Neutrophil (primary cell): ENCODE measurements around the gene SF1.

ENCODE experiments used
- H3K27ac ChIP-seq: fragments of 200-600 bp; sonication (generic); 2 replicates; pipeline ENCODE4 v1.5.1; 2016; ENCODE audit warnings: mild to moderate bottlenecking, moderate library complexity
- H3K27me3 ChIP-seq: fragments of 200-600 bp; sonication (generic); 2 replicates; pipeline ENCODE4 v1.6.0; 2016; ENCODE audit warnings: mild to moderate bottlenecking
- H3K36me3 ChIP-seq: fragments of 200-600 bp; sonication (generic); 2 replicates; pipeline ENCODE4 v1.5.1; 2017
- H3K4me1 ChIP-seq, 2 experiments: fragments of 200-600 bp in 1 of 2; sonication (generic) in 1 of 2; 1 replicate in 1 of 2; 2 replicates in 1 of 2; pipeline versions ENCODE4 v1.5.1 to v1.6.1; 2013 to 2016; ENCODE audit warnings: low read depth in 1 of 2, low read length in 1 of 2, mild to moderate bottlenecking in 1 of 2, moderate library complexity in 1 of 2; ENCODE audit not compliant: control insufficient read depth in 1 of 2, insufficient read depth in 1 of 2
- H3K4me3 ChIP-seq, 2 experiments: fragments of 200-600 bp in 1 of 2; sonication (generic) in 1 of 2; 1 replicate in 1 of 2; 2 replicates in 1 of 2; pipeline ENCODE4 v1.5.1; 2013 to 2016; ENCODE audit warnings: low read depth in 1 of 2, low read length in 1 of 2, mild to moderate bottlenecking in 1 of 2, moderate library complexity in 1 of 2
- H3K9me3 ChIP-seq: fragments of 200-600 bp; sonication (generic); 2 replicates; pipeline ENCODE4 v1.5.1; 2016
- TF ChIP-seq, protein P1 (sequence below): fragments of 200-600 bp; sonication (generic); IDR thresholded peaks from 2 replicates; pipeline ENCODE4 v1.5.1; 2016; ENCODE audit warnings: antibody characterized with exemption

Gene SF1

DNA sequence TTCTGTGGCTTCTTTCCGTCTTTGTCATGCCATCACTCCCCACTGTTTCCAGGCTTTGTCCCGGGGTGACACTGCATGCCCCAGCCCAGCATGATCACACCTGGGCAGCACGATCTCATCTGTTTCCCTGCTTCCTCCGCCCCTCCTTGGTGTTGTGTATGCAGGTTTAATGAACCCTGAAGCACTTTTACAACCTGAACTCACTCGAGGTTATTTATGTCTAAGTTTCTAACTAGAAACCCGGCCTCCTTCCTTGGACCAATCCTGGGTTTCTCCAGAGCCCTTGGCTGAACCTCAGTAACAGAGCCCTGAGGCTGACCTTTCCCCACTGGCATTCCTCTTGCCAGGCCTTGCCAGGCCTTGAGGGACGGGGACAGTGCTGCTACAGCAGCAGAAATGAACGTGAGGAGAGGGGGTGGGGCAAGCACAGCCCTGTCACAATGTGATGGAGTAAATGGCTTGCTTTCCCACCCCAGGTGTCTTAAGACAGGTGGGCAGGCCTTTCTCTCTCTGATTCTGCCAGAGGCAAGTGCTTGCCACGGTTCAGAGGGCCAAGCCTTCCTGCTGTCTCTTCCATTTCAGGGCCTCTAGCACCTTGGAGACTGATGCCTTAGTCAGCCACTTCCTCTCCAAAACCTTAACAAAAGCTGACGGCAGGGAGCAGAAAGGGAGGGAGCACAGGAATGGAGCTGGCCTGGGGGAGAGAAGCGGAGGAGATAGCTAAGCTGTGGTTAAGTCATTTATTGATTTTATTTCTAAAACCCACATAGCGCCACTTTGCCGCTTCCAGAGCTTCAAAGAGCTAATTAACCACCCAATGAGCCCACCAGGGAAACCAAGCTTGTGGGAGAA, 15.4 kb downstream of the SF1 start:
- Histone ChIP-seq H3K4me3 (no peak overlapping the region), H3K27ac (peak overlapping the region; percentile 66), H3K36me3 (peaks cover 85% of the 10 kb centered on the region), H3K9me3 (no peaks in the 10 kb centered on the region), H3K4me1 (peaks cover 7 to 8% of the 10 kb centered on the region in 2 experiments), H3K27me3 (no peaks in the 10 kb centered on the region)
- TF ChIP-seq, protein P1, sequence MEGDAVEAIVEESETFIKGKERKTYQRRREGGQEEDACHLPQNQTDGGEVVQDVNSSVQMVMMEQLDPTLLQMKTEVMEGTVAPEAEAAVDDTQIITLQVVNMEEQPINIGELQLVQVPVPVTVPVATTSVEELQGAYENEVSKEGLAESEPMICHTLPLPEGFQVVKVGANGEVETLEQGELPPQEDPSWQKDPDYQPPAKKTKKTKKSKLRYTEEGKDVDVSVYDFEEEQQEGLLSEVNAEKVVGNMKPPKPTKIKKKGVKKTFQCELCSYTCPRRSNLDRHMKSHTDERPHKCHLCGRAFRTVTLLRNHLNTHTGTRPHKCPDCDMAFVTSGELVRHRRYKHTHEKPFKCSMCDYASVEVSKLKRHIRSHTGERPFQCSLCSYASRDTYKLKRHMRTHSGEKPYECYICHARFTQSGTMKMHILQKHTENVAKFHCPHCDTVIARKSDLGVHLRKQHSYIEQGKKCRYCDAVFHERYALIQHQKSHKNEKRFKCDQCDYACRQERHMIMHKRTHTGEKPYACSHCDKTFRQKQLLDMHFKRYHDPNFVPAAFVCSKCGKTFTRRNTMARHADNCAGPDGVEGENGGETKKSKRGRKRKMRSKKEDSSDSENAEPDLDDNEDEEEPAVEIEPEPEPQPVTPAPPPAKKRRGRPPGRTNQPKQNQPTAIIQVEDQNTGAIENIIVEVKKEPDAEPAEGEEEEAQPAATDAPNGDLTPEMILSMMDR, result no peak

DNA sequence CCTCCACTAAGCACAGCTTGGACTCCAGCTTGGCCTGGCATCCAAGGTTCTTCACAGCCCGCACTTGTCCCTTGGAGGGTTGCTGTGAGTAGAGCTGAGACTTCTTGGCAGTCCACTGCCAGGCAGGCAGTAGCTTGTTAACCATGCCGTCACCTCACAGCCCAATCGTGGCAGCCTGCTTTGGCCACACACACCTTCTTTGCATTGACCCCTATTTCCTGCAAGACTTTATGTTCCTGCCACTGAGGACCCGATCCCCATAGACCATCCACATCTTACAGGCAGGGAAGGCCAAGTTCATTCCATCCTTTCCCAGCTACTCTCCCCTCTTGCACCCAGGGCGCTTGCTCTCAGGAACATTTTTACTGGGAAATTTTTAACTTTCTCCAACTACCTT, 16.1 kb downstream of the SF1 start:
- Histone ChIP-seq H3K27me3 (no peaks in the 10 kb centered on the region), H3K4me1 (peaks cover under 1 to 2% of the 10 kb centered on the region in 2 experiments), H3K4me3 (no peak overlapping the region), H3K27ac (peak overlapping the region; percentile 66), H3K36me3 (peaks cover 79% of the 10 kb centered on the region), H3K9me3 (no peaks in the 10 kb centered on the region)
- TF ChIP-seq, protein P1, result no peak

DNA sequence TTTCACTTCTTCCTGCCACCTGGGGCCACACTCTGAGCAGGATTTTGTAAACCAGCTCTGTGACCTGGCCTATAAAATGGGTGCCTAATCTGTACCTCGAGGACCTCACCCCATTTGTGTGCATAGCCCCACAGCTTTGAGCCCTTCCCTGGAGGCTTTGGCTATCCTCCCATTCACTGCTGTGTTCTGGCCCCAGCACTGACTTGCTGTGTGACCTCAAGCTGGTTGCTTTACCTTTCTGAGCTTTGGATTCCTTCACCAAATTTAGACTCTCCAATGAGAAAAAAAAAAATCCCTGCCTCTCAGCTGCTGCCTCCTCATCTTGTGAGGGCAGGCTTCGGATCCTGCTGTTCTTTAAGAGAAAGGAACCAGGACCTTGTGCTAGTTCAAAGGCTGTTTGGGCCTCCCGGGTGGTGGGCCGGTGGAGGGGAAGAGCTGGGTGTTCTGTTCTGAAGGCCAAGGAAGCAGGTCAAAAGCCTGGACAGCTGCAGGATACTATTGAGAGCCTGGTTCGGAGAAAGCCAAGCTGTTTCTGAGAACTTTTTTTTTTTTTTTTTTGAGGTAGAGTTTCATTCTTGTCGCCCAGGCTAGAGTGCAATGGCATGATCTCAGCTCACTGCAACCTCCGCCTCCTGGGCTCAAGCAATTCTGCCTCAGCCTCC, 17.5 kb downstream of the SF1 start:
- TF ChIP-seq, protein P1, result no peak
- H3K4me3 ChIP-seq, result no peak overlapping the region
- no peaks in the 10 kb centered on the region for H3K9me3 ChIP-seq
- H3K36me3 ChIP-seq, result peaks cover 65% of the 10 kb centered on the region
- no peaks in the 10 kb centered on the region for H3K27me3 ChIP-seq
- H3K27ac ChIP-seq, result peak overlapping the region; percentile 66
- no peaks in the 10 kb centered on the region for H3K4me1 ChIP-seq

DNA sequence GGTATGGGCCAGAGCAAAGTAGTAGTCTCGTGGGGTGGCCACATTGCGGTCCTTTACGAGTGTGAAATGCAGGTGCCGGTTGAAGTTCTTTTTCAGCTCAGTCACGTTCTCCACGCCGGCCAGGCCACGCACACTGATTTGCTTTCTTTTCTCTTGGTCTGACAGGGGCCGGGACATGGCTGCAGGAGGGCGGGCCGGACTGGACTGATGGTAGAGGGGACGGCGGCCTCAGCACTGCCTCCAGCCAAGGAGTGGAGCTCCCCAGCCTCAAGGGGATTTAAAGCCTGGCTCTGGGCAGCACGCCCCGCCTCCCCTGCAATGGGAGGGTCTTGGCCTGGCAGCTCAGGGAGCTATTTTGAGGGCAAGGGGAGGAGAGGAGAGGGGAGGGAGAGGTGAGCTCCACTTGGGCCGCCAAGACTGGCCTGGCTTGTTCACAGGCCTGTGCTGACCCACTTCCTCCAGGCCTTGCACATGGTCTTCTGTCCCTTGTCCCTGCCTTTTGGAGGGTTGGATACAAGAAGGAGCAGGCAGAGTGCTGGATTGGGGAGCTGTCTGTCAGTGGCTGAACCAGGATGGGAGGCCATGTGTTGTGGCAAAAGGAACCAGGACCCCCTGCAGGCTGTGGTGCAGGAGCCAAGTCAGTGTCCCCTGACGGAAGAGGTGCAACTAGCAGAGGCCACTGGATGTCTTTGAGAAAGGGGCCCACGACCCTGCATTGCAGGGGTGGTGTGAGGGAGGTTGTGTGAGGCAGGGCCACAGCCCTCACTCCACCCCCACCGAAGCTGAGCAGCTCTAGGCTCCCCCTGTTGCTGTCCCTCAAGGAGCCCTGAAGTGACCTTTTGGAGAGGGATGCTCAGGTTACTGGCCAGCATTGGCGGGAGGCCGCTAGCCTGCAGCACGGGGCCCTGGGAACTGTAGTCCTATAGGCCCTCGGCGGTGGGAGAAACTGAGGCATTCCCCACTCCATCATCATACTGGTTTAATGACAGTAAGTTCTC, 18.3 kb downstream of the SF1 start, which contains the start of gene PYGM:
Gene PYGM (minus strand): TSS at position 253 of the 998 bp plus-strand sequence. CDS start 76 bp downstream, at position 177.
- H3K27me3 ChIP-seq, result no peaks in the 10 kb centered on the region
- no peak within 1 kb of the TSS for H3K4me3 ChIP-seq
- H3K9me3 ChIP-seq, result no peaks in the 10 kb centered on the region
- H3K36me3 ChIP-seq, result peaks cover 62% of the 10 kb centered on the region
- H3K27ac ChIP-seq, result peak within 1 kb of the TSS; percentile 46
- no peaks in the 10 kb centered on the region for H3K4me1 ChIP-seq
- TF ChIP-seq, protein P1, result no peak

DNA sequence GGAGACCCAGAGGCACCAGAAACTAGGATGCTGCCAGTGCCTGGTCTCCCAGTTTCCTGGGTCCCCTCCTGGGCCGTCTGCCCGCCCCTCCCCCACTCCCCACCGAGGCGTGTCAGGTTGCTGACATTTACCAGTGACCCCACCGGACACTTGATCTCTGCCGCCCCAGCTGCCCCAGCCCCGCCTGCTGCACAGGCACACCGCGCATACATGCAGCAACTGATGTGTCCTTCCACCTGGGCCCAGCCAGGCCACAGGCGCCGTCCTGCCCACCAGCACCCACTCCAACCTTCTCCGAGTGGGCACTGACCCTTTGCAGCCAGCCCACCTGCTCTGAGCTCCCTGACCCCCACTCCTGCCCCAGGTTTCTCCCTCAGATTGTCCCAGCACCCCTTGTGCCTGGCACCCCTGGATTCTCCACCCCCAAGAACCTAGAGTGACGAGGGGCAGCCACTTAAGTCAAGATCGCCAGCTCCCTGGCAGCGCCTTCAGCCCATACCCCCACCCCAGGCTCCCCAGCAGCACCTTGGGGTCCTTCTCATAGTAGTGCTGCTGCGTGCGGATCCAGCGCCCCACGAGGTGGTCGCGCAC, 19.1 kb downstream of the SF1 start:
- TF ChIP-seq, protein P1, result no peak
- H3K27me3 ChIP-seq, result no peaks in the 10 kb centered on the region
- H3K27ac ChIP-seq, result no peak overlapping the region
- H3K9me3 ChIP-seq, result no peaks in the 10 kb centered on the region
- H3K36me3 ChIP-seq, result peaks cover 62% of the 10 kb centered on the region
- H3K4me3 ChIP-seq, result no peak overlapping the region
- H3K4me1 ChIP-seq, result no peaks in the 10 kb centered on the region
